ENCODE data around the gene PATL1. TPM values are rescaled to one million over a fixed set of nuclear protein-coding genes. Genes with fewer than 3 reads are reported as not detected.
"Not testable (repeated sequence)": the region's sequence is repeated elsewhere in the genome, so short reads cannot be mapped to it uniquely, and the experiment has no call there.

PATL1 gene, protein sequence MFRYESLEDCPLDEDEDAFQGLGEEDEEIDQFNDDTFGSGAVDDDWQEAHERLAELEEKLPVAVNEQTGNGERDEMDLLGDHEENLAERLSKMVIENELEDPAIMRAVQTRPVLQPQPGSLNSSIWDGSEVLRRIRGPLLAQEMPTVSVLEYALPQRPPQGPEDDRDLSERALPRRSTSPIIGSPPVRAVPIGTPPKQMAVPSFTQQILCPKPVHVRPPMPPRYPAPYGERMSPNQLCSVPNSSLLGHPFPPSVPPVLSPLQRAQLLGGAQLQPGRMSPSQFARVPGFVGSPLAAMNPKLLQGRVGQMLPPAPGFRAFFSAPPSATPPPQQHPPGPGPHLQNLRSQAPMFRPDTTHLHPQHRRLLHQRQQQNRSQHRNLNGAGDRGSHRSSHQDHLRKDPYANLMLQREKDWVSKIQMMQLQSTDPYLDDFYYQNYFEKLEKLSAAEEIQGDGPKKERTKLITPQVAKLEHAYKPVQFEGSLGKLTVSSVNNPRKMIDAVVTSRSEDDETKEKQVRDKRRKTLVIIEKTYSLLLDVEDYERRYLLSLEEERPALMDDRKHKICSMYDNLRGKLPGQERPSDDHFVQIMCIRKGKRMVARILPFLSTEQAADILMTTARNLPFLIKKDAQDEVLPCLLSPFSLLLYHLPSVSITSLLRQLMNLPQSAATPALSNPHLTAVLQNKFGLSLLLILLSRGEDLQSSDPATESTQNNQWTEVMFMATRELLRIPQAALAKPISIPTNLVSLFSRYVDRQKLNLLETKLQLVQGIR
- 10 to 100 TPM in 11 of 12 donors, not detected in 1; 17.5 to 37.2 (median 29.4) TPM for polyA plus RNA-seq (ENCODE audit: insufficient read length in 12 of 12)
- long read RNA-seq, donor 1, full-length matches to known transcripts: 1 of 8 reads
- long read RNA-seq, donor 1, partial matches to known transcripts: 7 of 8 reads
- long read RNA-seq, donor 1, other reads (novel, unspliced or antisense): 0 of 8 reads
- long read RNA-seq, donor 2, full-length matches to known transcripts: 2 of 14 reads
- long read RNA-seq, donor 2, partial matches to known transcripts: 12 of 14 reads
- long read RNA-seq, donor 2, other reads (novel, unspliced or antisense): 0 of 14 reads
- long read RNA-seq, donor 3, full-length matches to known transcripts: 1 of 1 reads
- long read RNA-seq, donor 3, partial matches to known transcripts: 0 of 1 reads
- long read RNA-seq, donor 3, other reads (novel, unspliced or antisense): 0 of 1 reads
- long read RNA-seq, donor 4: 0 reads
- long read RNA-seq, donor 5: 0 reads
- long read RNA-seq, donor 6: 0 reads
- long read RNA-seq, donor 7, full-length matches to known transcripts: 1 of 1 reads
- long read RNA-seq, donor 7, partial matches to known transcripts: 0 of 1 reads
- long read RNA-seq, donor 7, other reads (novel, unspliced or antisense): 0 of 1 reads
- long read RNA-seq, donor 8, full-length matches to known transcripts: 3 of 3 reads
- long read RNA-seq, donor 8, partial matches to known transcripts: 0 of 3 reads
- long read RNA-seq, donor 8, other reads (novel, unspliced or antisense): 0 of 3 reads
- long read RNA-seq, donor 9, full-length matches to known transcripts: 1 of 1 reads
- long read RNA-seq, donor 9, partial matches to known transcripts: 0 of 1 reads
- long read RNA-seq, donor 9, other reads (novel, unspliced or antisense): 0 of 1 reads
- long read RNA-seq, donor 10, full-length matches to known transcripts: 2 of 7 reads
- long read RNA-seq, donor 10, partial matches to known transcripts: 5 of 7 reads
- long read RNA-seq, donor 10, other reads (novel, unspliced or antisense): 0 of 7 reads
- long read RNA-seq, donor 11, full-length matches to known transcripts: 1 of 1 reads
- long read RNA-seq, donor 11, partial matches to known transcripts: 0 of 1 reads
- long read RNA-seq, donor 11, other reads (novel, unspliced or antisense): 0 of 1 reads

DNA sequence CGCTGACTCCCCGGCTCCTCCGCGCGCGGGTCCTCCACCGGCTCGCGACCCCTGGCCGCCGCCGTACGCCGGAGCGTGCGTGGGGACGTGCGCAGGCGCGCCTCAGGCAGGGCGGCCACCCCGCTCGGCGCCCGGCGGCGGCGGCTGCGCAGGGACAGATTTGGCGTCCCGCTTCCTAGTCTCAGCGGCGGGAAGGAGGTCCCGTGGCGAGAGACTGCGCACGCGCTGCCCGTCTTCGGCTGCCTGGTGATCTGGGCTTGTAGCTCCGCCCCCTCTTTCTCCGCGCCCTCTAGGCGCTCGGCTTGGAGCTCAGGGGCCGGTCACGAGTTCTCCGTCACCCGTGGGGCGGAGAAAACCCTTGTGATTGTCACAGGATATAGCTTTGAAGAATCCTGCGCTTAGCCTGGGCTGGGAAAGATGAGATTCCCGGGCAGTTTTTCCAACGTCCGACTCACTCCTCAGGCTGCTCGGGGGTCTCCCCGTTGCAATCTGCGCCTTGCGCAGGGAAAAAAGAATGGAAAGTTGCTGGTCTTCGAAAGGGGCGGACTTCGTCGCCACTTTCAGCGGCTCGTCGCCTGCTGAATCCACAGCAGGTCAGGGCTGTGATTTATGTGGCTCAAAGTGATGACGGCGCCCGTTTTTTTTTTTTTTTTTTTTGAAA lies at the start of gene PATL1:
PATL1 (minus strand) TSS at position 88 of the 661 bp plus-strand sequence. CDS start 142 bp downstream, outside the sequence.
- peak; percentile 100 for DNase-seq

DNA sequence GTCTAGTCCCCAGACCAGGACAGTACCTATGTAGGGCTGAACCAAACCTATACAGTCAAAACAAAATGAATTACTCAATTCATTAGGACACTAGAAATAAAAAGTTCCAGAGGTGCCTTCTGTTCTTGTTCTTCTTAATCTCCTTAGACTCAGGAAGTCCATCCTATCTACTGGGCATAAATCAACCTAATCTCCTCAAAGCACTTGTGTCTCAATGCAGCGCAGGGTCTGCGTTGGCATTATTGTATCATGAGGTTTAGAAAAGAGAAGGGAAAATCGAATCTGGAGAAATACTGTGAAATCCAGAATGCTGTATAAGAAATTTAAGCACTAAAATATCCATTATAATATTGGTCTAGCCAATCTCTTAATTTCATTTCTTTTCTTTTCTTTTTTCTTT lies 47.2 kb upstream of the PATL1 start:
- no peak for DNase-seq

DNA sequence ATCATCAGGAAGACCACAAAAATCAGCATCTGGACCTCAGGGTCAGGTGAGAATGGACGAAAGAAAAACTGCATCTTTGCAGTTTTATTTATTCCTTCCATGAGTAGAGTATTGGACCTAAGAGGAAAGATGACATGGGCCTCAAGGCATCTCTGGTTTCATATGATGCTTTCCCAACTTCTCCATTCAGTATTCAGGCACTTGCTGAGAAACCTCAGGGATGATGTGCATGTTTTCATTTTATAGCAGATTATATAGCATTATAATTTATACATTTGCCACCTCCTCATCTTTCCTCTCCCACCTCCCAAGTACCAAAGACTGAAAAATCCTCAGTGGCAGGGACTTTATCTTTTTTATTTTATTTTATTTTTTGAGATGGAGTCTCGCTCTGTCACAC lies 44.9 kb upstream of the PATL1 start, which contains the start of gene OR10V1:
OR10V1 (minus strand) TSS at position 101 of the 400 bp plus-strand sequence; CDS start at position 101, 0 bp downstream.
- no peak for DNase-seq

DNA sequence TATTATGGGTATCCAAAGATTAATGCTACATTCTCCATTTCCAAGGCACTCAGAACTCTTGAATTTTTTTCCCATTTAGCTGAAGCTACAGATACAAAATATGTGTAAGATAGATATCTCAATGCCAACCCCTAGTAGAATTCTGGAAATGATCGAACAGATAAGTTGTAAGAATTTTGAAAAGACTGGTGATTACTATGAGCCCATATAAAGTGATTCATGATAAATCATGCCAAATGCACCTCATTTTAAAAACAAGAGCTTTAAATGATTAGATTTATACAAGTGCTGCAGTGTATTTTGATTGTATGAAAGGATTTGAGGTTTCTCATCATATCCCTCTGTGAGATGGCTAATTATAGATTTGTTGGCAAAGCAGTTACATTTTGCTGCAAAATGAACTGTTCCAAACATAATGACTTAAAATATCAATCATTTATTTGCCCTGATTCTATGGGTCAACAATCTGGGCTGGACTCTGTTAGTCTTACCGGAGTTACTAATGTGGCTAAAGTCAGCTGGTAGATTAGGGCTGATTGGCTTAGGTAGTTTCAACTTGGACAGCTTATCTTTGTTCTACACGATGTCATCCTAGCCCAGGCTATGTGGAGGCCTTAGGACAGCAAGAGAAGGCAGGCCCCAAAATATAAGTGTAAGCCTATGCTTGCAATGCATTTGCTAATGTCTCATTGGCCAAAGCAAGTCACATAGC lies 41.5 kb upstream of the PATL1 start:
- DNase-seq: no peak

DNA sequence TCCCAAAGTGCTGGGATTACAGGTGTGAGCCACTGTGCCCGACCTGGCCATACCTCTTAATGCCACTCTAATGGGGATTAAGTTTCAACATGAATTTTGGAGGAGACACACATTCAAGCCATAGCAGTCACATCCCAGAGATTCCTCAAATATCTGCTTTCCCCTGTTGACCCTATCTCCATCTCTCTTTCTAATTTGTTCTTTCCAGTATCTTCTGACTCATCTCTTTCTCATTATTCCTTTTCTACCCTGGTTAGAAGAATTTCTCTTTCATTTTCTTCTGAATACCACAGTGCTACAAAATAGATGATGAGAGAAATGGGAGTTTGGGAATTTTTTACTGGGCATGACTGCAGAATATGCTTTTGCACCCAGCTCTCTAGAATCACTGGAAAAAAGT lies 39.7 kb upstream of the PATL1 start:
- no peak for DNase-seq

DNA sequence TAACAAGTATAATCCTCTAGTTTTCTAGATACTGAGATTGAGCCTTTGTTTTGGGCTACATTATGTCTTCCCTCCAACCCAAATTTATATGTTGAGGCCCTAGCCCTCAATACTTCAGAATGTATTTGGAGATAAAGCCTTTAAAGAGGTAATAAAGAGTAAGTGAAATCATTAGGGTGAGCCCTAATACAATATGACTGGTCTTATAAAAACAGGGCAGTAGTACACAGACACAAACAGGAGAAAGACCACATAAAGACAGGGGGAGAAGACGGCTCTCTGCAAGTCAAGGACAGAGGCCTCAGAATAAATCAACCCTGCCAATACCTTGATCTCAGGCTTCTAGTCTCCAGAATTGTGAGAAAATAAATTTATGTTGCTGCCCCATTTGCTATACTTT lies 38.5 kb upstream of the PATL1 start:
- DNase-seq: no peak

DNA sequence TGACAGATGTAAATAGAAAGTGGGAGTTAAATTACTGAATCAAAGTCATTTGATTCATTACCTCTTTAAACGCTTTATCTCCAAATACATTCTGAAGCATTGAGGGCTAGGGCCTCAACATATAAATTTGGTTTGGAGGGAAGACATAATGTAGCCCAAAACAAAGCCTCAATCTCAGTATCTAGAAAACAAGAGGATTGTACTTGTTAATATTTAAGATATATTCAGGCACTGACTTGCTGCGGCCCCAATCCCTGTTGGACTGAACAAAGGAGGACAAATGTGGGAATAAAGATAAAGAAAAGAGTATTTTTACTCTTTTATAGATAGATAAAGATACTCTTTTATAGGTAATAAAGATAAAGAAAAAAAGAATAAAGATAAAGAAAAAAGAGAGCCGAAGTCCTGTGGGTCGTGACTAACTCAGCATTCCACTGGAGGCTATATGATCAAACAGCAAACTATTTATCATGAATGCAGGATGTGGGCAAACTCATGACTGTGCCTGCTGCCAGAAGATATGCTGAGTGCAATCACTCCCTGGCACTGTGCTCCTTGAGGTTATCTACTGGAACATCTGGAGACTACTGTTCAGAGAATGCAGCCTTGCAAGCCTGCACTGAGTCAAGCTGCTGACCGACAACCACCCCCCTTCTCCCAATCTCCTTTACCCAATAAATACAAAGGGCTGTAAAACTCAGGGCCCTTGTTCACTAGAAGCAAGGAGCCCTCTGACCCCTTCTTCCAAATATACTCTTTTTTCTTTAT lies 37.9 kb upstream of the PATL1 start:
- DNase-seq: no peak

DNA sequence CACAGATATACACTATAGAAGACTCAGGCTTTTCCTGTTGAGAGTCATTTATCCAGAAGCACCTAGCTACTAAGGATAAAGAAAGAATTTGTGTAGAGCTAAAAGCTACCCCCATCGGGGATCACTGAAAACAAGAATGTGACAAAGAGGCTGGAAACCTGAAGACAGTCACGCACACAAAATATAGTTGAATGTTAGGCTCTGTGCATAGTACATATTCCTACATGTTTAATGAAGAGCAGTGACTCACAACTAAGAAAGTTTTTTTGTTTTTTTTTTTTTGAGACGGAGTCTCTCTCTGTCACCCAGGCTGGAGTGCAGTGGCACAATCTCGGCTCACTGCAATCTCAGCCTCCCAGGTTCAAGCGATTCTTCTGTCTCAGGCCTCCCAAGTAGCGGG lies 36.5 kb upstream of the PATL1 start:
- DNase-seq: no peak

DNA sequence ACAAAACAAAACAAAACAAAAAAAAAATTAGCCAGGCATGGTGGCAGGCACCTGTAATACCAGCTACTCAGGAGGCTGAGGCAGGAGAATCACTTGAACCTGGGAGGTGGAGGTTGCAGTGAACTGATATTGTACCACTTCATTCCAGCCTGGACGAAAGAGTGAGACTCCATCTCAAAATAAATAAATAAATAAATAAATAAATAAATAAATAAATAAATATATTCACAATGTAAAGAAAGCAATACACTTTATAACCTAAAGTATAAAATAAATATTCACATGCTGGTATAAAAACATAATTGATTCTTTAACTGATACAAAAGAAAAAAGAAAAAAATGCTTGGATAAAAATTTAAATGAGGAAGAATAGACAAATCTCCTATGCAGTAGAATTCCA lies 34.7 kb upstream of the PATL1 start:
- DNase-seq: not testable (repeated sequence)

DNA sequence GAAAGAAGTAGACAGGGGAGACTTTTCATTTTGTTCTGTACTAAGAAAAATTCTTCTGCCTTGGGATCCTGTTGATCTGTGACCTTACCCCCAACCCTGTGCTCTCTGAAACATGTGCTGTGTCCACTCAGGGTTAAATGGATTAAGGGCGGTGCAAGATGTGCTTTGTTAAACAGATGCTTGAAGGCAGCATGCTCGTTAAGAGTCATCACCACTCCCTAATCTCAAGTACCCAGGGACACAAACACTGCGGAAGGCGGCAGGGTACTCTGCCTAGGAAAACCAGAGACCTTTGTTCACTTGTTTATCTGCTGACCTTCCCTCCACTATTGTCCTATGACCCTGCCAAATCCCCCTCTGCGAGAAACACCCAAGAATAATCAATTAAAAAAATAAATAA lies 31.3 kb upstream of the PATL1 start:
- not testable (repeated sequence) for DNase-seq

DNA sequence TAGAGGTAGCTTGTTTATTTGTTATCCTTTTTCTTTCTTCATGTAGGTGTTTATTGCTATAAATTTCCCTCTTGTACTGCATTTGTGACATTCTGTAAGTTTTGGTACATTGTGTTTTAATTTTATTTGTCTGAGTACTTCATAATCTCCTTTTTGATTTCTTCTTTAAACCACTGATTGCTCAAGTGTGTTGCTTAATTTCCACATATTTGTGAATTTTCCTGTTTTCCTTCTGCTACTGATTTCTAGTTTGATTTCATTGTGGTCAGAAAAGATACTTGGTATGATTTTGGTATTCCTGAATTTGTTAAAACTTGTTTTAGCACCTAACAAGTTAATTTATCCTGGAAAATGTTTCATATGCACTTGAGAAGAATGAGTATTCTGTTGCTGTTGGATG lies 29.7 kb upstream of the PATL1 start:
- DNase-seq: no peak

DNA sequence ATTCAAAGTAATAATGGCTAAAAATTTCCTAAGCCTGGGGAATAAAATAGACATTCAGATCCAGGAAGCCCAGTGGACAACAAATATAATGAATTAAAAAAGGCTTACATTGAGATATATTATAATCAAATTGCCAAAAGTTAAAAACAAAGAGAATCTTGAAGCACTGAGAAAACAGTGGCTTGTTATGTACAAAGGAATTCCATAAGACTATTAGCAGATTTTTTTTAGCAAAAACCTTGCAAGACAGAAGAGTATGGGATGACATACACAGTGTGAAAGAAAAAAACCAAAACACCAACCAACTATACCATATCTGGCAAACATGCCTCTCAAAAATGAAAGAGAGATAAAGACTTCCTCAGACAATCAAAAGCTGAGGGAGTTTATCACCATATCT lies 24.1 kb upstream of the PATL1 start:
- DNase-seq: no peak

DNA sequence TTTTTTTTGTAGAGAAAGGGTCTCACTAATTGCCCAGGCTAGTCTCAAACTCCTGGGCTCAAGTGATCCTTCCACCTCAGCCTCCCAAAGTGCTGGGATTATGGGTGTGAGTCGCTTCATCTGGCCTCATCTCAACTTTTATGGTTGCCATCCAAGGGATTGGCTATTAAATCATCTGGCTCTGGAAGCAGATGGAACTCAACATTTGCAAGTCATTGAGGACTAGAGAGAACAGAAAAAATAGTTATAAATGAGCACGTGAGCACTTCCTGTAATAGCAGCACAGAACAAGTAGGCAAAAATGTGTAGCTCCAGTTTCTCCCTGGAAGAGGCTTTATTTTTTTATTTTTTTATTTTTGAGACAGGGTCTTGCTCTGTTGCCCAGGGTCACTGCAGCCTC lies 22.3 kb upstream of the PATL1 start:
- DNase-seq: no peak

DNA sequence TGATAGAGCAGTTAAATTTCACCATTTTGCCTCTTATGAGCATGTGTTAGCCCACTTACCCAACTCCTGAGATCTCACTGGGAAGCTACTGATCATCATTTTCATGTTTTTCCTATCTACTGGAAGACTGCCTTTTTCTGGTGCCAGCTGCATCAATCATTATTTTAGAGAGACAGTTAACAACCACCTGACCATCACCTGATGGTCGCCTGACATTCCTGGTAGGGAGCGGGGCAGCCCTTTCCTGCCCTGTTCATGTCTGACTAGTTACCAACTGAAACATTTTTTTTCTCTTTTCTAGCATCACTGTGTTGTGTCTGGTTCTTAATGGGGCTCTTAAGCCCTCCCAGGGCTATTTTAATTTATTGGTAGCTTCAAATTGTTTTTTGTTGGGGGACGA lies 20.2 kb upstream of the PATL1 start:
- DNase-seq: no peak

DNA sequence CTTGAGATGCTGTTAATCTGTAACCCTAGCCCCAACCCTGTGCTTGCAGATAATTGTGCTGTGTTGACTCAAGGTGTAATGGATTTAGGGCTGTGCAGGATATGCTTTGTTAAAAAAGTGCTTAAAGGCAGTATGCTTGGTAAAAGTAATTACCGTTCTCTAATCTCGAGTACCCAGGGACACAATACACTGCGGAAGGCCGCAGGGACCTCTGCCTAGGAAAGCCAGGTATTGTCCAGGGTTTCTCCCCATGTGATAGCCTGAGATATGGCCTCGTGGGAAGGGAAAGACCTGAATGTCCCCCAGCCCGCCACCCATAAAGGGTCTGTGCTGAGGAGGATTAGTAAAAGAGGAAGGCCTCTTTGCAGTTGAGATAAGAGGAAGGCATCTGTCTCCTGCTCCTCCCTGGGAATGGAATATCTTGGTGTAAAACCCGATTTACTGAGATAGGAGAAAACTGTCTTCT lies 12.5 kb upstream of the PATL1 start:
- not testable (repeated sequence) for DNase-seq

DNA sequence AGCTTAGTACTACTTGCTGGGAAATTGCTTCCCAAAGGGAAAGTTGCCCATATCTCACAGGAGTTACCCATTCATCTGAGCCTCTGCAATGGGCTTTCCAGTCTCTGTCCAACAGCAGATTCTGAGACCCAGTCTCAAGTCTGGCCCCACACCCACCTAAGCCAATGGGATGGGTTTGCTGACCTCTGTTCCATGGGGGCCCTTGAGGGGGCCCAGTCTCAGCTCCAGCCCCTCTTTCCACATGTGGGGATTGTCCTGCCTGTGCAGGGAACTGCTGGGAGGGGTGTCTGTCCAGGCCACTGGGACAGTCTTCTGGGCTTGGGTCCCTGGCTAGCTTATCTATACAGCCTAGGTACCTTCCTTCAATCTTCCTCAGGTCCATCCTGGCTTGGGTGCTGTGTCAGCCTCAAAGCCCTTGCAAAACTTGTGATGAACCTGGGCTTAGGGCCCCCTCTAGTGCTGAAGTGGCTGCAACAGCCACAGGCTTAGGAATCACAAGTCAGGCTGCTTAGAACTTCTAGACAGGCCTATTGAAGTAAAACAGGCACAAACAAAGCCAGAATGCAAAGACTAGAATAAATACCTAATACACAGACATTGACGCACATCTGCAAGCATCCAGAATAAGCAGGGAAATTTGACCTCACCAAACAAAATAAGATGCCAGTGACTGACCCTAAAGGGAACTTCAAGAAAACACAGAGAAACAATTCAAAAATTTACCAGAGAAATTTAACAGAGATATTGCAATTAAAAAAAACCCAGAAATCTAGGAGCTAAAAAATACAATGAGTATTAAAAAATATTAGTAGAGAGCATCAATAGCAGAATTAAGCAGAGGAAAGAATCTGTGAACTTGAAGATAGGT lies 11.7 kb upstream of the PATL1 start:
- peak; percentile 60 for DNase-seq

DNA sequence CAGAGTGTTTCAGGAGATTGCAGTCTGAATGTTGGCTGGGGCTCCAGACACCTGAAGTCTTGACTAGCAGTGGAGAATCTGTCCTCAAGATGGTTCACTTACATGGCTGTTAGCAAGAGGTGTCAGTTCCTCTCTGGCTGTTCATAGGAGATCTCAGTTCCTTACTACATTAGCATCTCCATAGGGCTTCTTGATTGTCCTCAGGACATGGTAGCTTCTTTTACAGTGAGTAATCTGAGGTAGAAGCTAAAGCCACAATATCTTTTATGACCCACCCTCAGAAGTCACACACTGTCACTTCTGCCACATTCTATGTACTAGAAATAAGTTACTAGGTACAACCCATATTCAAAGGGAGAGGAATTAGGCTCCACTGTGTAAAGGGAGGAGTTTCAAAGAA lies 10.5 kb upstream of the PATL1 start:
- DNase-seq: no peak

All from muscle of arm (tissue), 14 donors.